ENCODE data around the gene NUDT3.
"Not testable (repeated sequence)": the region's sequence is repeated elsewhere in the genome, so short reads cannot be mapped to it uniquely, and the experiment has no call there.

Gene NUDT3

DNA sequence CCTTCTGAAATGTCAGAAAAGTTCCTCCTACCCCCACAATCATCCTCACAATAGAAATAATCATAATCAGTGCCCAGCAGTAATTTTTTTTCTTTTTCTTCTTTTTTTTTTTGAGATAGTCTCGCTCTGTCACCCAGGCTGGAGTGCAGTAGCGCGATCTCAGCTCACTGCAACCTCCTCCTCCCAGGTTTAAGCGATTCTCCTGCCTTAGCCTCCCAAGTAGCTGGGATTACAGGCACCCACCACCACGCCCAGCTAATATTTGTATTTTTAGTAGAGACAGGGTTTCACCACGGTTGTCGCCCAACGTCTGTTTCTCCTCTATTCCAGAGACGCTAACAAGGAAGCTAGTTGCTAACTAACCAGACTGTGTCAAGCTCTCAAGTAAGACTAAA, 28.8 kb downstream of the NUDT3 start:
- not testable (repeated sequence) for H3K9me3 Mint-ChIP-seq, ATAC-seq, DNase-seq, H3K27me3 Mint-ChIP-seq, H3K4me3 Mint-ChIP-seq
- H3K27ac Mint-ChIP-seq, result peak overlapping the region in 1 of 2 donors; percentile 76
- H3K4me1 Mint-ChIP-seq, result peaks cover 47% of the 10 kb centered on the region

DNA sequence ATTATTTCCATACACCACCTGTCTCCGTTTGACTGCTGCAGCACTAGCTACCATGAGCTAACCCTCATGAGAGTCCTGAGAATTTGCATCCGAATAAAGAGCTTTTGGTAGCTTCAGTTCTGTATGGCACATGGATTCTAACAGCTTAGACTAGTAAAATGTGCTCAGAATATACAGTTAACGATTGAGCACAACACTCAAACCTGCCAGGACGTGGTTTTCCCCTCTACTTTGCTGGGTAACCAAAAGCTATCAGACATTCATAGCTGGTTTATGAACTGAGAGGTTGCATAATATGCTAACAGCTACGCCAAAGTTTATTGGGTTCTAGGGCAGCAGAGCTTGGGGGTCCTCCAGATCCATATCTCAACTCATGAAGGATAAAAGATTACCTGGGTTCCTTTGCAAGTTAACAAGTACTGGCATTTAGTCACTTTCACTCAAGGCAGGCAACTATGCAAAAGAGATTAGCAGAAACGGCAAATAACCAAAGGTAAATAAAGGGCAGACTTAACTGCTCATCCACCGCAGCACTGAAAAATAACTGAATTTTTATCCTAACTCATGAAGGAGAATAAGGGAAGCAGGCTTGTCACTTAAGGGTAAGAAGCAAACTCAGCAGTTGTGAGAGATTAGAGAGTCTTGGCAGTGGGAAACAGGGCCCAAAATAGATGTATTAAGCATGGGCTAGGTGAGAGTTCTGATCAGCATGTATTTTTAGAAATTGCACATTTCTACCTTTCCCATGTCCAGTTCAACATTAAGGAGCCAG, 29.4 kb downstream of the NUDT3 start:
- H3K9me3 Mint-ChIP-seq, result no peaks in the 10 kb centered on the region
- peak in 1 of 2 donors; percentile 1 for DNase-seq
- H3K4me1 Mint-ChIP-seq, result peaks cover 41% of the 10 kb centered on the region
- peak; percentile 71 for ATAC-seq
- no peak overlapping the region for H3K4me3 Mint-ChIP-seq
- peak overlapping the region in 1 of 2 donors; percentile 76 for H3K27ac Mint-ChIP-seq
- H3K27me3 Mint-ChIP-seq, result no peaks in the 10 kb centered on the region

DNA sequence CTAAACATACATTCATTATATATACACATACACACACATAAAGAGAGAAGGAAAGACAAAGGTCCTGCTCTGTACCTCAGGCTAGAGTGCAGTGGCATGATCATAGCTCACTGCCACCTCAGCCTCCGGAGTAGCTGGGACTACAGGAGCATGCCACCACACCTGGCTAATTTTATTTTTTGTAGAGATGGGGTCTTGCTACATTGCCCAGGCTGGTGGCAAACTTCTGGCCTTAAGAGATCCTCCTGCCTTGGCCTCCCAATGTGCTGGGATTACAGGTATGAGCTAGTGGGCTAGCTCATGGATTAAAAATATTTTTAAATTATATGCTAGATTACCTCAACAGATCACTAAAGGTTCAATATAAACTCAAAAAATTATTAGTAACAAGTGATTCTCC, 30.3 kb downstream of the NUDT3 start:
- DNase-seq (no peak), ATAC-seq (no peak)
- no peak overlapping the region for H3K27ac Mint-ChIP-seq
- H3K4me3 Mint-ChIP-seq, result no peak overlapping the region
- no peaks in the 10 kb centered on the region for H3K9me3 Mint-ChIP-seq
- H3K27me3 Mint-ChIP-seq, result no peaks in the 10 kb centered on the region
- H3K4me1 Mint-ChIP-seq, result peaks cover 35% of the 10 kb centered on the region

DNA sequence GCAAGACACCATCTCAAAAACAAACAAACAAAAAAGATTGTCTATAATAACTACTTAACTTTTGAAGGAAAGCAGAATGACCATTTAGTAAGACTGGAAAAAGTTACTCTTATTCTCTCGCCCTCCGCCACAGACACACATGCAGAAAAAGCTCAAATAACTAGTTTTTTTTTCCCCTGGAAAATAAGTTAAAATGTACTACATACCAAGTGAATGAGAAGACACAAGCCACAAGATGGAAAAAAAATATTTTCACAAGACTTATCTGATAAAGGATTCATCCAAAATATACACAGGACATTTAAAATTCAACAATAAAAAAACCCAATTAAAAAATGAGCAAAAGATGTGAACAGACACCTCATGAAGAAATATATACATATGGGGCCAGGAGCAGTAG, 31.9 kb downstream of the NUDT3 start:
- no peak for ATAC-seq
- Mint-ChIP-seq H3K27ac (no peak overlapping the region), H3K27me3 (no peaks in the 10 kb centered on the region), H3K4me1 (peaks cover 35% of the 10 kb centered on the region), H3K4me3 (no peak overlapping the region), H3K9me3 (no peaks in the 10 kb centered on the region)
- DNase-seq, result no peak

DNA sequence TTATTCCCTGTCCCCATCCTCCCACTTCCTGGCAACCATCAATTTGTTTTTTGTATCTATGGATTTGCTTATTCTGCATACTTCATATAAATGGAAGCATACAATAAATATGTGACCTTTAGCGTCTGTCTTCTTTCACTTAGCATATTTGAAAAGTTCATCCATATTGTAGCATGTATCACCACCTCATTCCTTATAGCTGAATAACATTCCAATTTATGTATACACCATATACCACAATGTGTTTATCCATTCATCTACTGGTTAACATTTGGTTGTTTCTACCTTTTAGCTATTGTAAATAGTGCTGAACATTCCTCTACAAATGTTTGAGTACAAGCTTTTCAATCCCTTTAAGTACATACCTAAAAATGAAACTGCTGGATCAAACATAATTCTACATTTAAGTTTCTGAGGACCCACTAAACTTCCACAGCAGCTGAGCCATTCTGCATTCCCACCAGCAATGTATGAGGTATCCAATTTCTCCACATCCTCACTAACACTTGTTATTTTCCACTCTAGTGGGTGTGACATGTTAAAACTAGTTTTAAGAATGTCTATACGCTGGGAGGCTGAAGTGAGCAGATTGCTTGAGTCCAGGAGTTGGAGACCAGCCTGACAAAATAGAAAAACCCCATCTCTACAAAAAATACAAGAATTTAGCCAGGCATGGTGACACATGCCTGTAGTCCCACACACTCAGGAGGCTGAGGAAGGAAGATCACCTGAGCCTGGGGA, 32.9 kb downstream of the NUDT3 start:
- Mint-ChIP-seq H3K4me1 (peaks cover 35% of the 10 kb centered on the region), H3K27ac (peak overlapping the region in 1 of 2 donors; percentile 42), H3K27me3 (no peaks in the 10 kb centered on the region), H3K4me3 (no peak overlapping the region), H3K9me3 (no peaks in the 10 kb centered on the region)
- DNase-seq, result no peak
- ATAC-seq, result no peak

DNA sequence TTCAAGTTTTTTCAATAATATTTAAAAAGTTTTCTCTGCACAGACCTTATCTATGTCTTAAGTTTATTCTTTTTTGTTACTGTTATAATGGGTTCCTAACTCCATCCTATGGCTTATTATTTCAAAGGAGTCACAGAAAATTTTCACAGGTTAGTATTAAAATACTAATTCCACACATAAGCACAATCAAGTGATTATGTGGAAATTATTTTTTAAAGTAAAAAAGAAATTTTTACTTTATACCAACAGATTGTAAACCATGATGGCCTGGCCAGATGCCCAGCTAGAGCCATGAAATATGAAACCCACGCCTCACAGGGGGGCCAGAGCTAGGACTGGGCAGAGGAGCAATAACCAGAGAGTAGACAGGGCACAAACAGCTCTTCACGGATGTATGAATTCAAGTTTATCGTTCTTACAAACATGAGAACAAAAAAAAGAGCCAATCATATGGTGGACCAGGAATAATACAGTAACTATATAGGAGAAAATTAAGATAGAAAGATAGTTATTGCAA, 34.0 kb downstream of the NUDT3 start:
- DNase-seq (no peak), ATAC-seq (no peak)
- peaks cover 28% of the 10 kb centered on the region for H3K4me1 Mint-ChIP-seq
- no peaks in the 10 kb centered on the region for H3K9me3 Mint-ChIP-seq
- no peaks in the 10 kb centered on the region for H3K27me3 Mint-ChIP-seq
- H3K4me3 Mint-ChIP-seq, result no peak overlapping the region
- no peak overlapping the region for H3K27ac Mint-ChIP-seq

DNA sequence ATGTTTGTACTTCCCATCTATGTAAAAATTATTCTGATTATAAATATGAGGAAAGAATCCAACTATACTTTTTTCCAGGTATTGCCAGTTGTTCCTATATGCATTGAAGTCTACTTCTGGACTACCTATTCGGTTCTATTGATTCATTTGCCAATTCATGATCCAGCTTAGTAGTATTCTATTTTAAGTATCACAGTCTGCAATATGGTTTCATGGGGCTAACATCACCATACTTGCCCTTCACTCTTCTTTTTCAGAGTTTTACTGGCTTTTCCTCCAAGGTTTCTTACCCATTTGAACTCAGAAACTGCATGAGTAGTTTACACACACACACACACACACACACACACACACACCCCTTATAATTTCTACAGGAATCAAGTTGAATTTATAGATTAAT, 34.5 kb downstream of the NUDT3 start:
- Mint-ChIP-seq H3K4me3 (no peak overlapping the region), H3K4me1 (peaks cover 26% of the 10 kb centered on the region)
- ATAC-seq, result no peak

DNA sequence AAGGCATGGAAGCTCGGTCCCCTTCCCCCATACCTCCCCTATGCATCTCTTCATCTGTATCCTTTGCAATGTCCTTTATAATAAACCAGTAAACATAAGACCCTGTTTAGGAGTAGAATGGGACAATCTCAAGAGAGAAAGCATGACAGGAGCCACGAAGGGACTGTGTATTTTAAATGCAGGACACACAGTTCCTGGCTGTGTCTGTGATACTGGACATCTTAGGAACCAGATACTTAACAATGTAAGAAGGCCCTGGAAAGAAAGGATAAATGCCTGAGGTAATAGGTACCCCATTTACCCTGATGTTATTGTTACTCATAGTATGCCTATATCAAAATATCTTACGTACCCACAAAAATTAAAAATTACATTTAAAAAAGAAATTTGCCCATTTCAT, 36.6 kb downstream of the NUDT3 start:
- Mint-ChIP-seq H3K4me3 (no peak overlapping the region), H3K4me1 (peaks cover 23% of the 10 kb centered on the region), H3K27me3 (no peaks in the 10 kb centered on the region), H3K9me3 (no peaks in the 10 kb centered on the region), H3K27ac (no peak overlapping the region)
- DNase-seq, result no peak
- no peak for ATAC-seq

More for the DNA sequence above, 34.5 kb downstream of the NUDT3 start:
- H3K9me3 Mint-ChIP-seq, result no peaks in the 10 kb centered on the region
- no peak for DNase-seq
- no peak overlapping the region for H3K27ac Mint-ChIP-seq
- H3K27me3 Mint-ChIP-seq, result no peaks in the 10 kb centered on the region

DNA sequence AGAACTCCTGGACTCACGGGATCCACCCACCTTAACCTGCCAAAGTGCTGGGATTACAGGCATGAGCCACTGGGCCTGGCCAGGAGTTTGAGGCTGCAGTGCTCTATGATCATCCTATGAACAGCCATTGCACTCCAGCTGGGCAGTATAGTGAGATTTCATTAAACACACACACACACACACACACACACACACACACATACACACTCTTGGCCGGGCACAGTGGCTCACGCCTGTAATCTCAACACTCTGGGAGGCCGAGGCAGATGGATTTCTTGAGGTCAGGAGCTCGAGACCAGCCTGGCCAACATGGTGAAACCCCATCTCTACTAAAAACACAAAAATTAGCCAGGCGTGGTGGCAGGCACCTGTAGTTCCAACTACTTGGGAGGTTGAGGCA, 38.2 kb downstream of the NUDT3 start:
- not testable (repeated sequence) for H3K27ac Mint-ChIP-seq, ATAC-seq, H3K27me3 Mint-ChIP-seq, H3K4me3 Mint-ChIP-seq, H3K9me3 Mint-ChIP-seq, H3K4me1 Mint-ChIP-seq, DNase-seq

DNA sequence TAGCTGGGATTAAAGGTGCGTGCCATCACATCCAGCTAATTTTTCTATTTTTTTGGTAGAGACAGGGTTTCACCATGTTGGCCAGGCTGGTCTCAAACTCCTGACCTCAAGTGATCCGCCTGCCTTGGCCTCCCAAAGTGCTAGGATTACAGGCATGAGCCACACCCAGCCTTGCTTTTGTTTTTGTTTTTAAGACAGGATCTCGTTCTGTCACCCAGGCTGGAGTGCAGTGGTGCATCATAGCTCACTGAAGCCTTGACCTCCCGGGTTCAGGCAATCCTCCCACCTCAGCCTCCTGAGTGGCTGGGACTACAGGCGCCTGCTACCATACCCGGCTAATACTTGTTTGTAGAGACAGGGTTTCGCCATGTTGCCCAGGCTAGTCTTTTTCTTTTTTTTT, 38.9 kb downstream of the NUDT3 start:
- not testable (repeated sequence) for DNase-seq, H3K4me1 Mint-ChIP-seq, H3K27ac Mint-ChIP-seq, H3K4me3 Mint-ChIP-seq, H3K9me3 Mint-ChIP-seq, H3K27me3 Mint-ChIP-seq, ATAC-seq

DNA sequence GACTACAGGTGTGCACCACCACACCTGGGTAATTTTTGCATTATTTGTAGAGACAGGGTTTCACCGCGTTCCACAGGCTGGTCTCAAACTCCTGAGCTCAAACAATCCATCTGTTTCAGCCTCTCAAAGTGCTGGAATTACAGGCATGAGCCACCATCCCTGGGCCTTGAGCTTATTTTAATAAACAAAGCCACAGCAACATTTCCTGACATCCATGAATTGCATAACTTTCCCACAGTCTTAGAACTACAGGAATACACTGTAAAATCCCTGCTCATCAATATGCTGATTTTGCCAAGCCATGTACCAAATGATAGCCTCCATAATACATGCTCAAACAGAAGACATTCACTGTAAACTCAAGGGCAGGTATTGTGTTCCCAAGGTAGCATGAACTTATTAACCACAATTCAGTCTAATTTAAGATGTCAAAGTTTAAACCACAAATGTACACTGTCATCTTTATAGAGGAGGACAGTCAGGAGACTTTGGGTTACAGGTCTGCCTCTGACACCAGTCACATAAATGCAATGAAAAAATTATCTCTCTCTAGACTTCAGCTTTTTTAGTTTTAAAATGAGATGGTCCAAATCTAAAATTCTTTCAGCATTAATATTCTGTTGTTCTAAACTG, 40.0 kb downstream of the NUDT3 start:
- Mint-ChIP-seq H3K4me3 (no peak overlapping the region), H3K4me1 (peaks cover 8% of the 10 kb centered on the region), H3K27ac (no peak overlapping the region), H3K9me3 (no peaks in the 10 kb centered on the region), H3K27me3 (no peaks in the 10 kb centered on the region)
- DNase-seq (no peak), ATAC-seq (no peak)

DNA sequence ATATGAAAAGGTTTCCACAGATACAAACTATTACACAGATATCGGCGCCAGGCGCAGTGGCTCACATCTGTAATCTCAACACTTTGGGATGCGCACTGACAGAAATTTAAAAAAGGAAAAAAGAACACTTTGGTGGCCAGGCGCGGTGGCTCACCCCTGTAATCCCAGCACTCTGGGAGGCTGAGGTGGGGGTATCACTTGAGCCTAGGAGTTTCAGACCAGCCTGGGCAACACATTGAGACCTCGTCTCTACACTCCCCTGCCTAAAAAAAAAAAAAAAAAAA, 41.6 kb downstream of the NUDT3 start:
- ATAC-seq (no peak), DNase-seq (no peak)
- peak overlapping the region in 1 of 2 donors; percentile 77 for H3K27ac Mint-ChIP-seq
- no peak overlapping the region for H3K4me3 Mint-ChIP-seq
- H3K27me3 Mint-ChIP-seq, result no peaks in the 10 kb centered on the region
- H3K9me3 Mint-ChIP-seq, result no peaks in the 10 kb centered on the region
- peaks cover 8% of the 10 kb centered on the region for H3K4me1 Mint-ChIP-seq

DNA sequence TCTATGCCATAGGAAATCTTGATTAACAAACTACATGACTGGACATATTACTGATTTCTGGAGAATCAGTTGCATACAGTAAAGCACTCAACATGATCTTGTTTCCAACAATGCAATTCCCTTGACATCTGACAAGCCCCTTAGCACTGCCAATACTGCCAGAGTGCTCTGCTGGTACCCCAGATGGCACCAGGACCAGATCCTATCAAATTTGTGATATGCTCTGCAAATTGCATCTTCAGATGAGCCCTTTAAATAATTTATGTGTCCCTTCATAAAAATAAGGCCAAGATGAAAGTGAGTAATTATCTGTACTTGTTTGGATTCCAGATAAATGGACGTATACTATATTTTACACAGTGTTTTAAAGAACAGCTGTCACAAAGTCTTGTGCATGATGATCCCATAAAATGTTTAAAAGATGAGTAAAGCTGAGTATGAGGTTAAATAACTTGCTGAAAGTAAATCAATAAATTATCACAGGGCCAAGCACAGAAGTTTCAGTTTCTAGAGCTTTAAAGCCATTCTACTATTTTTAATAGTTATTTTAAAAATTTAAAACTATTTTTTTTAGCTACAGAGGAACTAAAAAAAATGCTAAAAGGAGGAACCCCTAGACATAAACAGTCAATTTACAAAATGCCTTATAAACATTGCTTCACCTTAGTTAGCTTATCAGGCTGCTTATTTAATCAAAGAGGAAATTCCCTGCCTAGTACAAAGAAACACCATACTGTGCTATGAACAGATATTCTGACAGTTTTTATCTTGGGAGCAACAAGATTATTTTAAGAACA, 42.1 kb downstream of the NUDT3 start:
- no peak for DNase-seq
- Mint-ChIP-seq H3K9me3 (no peaks in the 10 kb centered on the region), H3K27me3 (no peaks in the 10 kb centered on the region), H3K4me1 (peaks cover 8% of the 10 kb centered on the region), H3K4me3 (no peak overlapping the region), H3K27ac (peak overlapping the region in 1 of 2 donors; percentile 77)
- no peak for ATAC-seq

DNA sequence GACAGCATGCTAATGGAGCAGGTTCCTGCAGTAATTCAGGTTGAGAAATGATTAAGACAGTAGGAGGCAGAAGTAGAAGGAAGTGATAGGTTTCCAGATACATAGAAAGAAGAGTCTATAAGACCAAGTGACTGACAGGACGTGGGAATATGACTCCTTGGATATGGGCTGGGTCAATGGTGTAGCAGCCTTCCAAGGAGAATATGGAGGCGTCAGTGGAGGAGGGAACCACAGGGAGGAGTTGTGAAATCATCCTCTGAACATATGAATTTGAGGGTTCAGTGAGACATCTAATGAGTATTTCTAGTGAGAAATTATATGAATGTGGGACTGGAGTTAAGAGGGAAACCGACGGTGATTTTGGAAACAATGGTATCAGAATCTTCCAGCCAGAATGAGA, 43.3 kb downstream of the NUDT3 start:
- no peak for ATAC-seq
- no peak overlapping the region for H3K27ac Mint-ChIP-seq
- no peaks in the 10 kb centered on the region for H3K27me3 Mint-ChIP-seq
- peaks cover 18% of the 10 kb centered on the region for H3K4me1 Mint-ChIP-seq
- no peaks in the 10 kb centered on the region for H3K9me3 Mint-ChIP-seq
- no peak for DNase-seq
- H3K4me3 Mint-ChIP-seq, result no peak overlapping the region

DNA sequence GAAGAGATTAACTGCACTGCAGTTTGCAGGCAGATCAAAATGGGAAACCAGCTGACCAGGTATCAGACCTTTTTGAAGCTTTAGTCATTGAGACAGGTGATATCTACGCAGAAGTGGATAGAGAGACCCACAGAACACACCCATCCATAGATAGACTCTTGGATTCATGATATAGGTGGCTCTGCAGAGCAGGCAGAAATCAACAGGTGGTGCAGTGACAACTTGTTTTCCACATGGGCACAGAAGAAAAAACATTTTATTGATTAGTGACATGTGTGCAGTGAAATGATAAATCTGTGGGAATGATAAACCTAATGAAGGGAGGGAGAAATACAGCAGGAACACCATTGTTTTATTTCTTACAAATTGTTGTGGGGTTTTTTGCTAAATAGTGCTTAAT, 45.2 kb downstream of the NUDT3 start:
- Mint-ChIP-seq H3K27ac (no peak overlapping the region), H3K27me3 (no peaks in the 10 kb centered on the region), H3K4me3 (no peak overlapping the region), H3K4me1 (peaks cover 30% of the 10 kb centered on the region), H3K9me3 (no peaks in the 10 kb centered on the region)
- DNase-seq (no peak), ATAC-seq (no peak)

All from stimulated activated naive CD8-positive, alpha-beta T cell treated with anti-CD3 and anti-CD28 coated beads, Interleukin-15, amount 100 ng/mL, for 72 hours (primary cell).